ENCODE data around the gene IFRD2. TPM values are rescaled to one million over a fixed set of nuclear protein-coding genes. Genes with fewer than 3 reads are reported as not detected.
"Not testable (repeated sequence)": the region's sequence is repeated elsewhere in the genome, so short reads cannot be mapped to it uniquely, and the experiment has no call there.

Gene IFRD2
- total RNA-seq, 1 donor from 2014 or later, result 38.9 TPM

DNA sequence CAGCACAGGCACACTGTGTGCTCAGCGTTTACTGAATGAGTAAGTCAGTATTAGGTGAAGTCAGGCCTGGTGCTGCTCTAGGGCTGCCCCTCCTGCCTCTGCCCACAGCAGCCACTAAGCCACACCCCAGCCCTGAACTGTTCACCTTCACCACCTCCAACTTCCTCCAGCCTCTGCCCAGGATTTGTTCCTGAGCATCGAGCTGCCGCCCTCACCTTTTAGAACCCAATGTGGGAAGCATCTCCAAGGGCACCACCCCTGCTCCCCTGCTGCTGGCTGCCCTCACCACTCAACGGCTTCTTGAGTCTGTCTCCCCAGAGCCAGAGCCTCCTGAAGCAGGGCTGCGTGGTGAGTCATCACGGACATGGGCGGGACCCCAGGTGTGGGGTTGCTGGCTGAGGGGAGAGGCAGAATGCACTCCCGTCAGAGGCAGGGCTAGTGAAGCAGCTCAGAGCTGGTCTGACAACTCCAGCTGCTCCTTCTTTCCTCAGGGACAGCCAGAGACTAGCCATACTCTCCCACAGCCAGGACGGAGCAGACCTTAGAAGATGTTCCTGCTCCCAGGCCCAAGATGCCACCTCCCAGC lies 24.5 kb upstream of the IFRD2 start:
- Mint-ChIP-seq H3K36me3 (ENCODE audit: low read depth) (peaks cover 8% of the 10 kb centered on the region), H3K9me3 (ENCODE audit: low read depth) (no peaks in the 10 kb centered on the region), H3K27me3 (ENCODE audit: low read depth) (no peaks in the 10 kb centered on the region), H3K4me3 (ENCODE audit: unreplicated experiment) (no peak overlapping the region), H3K4me1 (ENCODE audit: low read depth) (peaks cover 38% of the 10 kb centered on the region), H3K27ac (ENCODE audit: unreplicated experiment) (no peak overlapping the region)
- DNase-seq (ENCODE audit: low spot score), result no peak
- TF ChIP-seq, protein P1, sequence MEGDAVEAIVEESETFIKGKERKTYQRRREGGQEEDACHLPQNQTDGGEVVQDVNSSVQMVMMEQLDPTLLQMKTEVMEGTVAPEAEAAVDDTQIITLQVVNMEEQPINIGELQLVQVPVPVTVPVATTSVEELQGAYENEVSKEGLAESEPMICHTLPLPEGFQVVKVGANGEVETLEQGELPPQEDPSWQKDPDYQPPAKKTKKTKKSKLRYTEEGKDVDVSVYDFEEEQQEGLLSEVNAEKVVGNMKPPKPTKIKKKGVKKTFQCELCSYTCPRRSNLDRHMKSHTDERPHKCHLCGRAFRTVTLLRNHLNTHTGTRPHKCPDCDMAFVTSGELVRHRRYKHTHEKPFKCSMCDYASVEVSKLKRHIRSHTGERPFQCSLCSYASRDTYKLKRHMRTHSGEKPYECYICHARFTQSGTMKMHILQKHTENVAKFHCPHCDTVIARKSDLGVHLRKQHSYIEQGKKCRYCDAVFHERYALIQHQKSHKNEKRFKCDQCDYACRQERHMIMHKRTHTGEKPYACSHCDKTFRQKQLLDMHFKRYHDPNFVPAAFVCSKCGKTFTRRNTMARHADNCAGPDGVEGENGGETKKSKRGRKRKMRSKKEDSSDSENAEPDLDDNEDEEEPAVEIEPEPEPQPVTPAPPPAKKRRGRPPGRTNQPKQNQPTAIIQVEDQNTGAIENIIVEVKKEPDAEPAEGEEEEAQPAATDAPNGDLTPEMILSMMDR (IDR thresholded peaks at IDR 0.05), result no peak

DNA sequence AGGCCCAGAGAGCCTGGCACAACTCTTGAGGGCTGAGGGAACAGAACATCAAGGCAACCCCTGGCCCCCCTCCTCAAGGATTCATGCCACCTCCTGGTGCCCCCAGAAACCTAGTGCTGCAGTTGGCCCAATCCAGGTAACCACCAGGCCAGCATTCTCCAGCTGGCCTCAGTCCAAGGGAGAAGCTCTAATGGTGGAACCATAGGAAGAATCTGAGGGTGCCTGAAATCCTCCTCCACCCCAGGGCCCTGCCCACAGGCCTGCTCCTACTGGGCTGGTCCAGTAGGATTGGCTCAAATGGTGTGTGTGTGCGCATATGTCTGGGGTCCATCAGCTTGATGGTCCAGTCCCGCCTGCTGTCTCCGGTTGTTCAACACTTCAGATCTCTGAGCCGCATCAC lies 22.6 kb upstream of the IFRD2 start:
- TF ChIP-seq, protein P1 (IDR thresholded peaks at IDR 0.05), result no peak
- Mint-ChIP-seq H3K36me3 (ENCODE audit: low read depth) (peaks cover 8% of the 10 kb centered on the region), H3K4me1 (ENCODE audit: low read depth) (peaks cover 29% of the 10 kb centered on the region), H3K27ac (ENCODE audit: unreplicated experiment) (no peak overlapping the region), H3K27me3 (ENCODE audit: low read depth) (no peaks in the 10 kb centered on the region), H3K4me3 (ENCODE audit: unreplicated experiment) (no peak overlapping the region), H3K9me3 (ENCODE audit: low read depth) (no peaks in the 10 kb centered on the region)
- DNase-seq (ENCODE audit: low spot score), result no peak

DNA sequence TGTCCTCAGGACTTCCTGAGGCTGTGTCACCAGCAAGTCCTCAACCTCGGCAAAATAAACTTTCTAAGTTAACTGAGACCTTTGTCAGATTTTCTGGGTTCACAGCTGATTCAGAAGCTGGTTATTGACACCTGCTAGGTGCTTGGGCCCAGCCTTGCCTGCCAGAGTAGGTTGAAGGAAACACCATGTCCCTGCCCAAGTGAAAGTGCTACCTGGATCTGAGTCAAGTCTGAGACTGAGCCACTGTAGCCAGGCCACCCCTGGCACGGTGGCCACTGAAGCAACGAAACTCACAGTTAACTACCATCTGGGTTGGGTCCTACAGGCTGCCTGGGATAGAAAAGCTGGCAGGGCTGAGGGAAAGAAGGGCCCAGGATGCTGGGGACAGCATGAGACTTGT lies 22.1 kb upstream of the IFRD2 start:
- TF ChIP-seq, protein P1 (IDR thresholded peaks at IDR 0.05), result no peak
- H3K36me3 Mint-ChIP-seq (ENCODE audit: low read depth), result peaks cover 8% of the 10 kb centered on the region
- no peak for DNase-seq (ENCODE audit: low spot score)
- H3K4me1 Mint-ChIP-seq (ENCODE audit: low read depth), result peaks cover 24% of the 10 kb centered on the region
- no peaks in the 10 kb centered on the region for H3K9me3 Mint-ChIP-seq (ENCODE audit: low read depth)
- no peak overlapping the region for H3K4me3 Mint-ChIP-seq (ENCODE audit: unreplicated experiment)
- no peak overlapping the region for H3K27ac Mint-ChIP-seq (ENCODE audit: unreplicated experiment)
- H3K27me3 Mint-ChIP-seq (ENCODE audit: low read depth), result no peaks in the 10 kb centered on the region

DNA sequence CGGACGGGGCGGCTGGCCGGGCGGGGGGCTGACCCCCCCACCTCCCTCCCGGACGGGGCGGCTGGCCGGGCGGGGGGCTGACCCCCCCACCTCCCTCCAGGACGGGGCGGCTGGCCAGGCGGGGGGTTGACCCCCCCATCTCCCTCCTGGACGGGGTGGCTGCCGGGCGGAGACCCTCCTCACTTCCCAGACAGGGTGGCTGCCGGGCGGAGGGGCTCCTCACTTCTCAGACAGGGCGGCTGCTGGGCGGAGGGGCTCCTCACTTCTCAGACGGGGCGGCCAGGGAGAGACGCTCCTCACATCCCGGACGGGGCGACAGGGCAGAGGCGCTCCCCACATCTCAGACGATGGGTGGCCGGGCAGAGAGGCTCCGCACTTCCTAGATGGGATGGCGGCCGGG lies 19.8 kb upstream of the IFRD2 start:
- DNase-seq (ENCODE audit: low spot score); H3K4me3 Mint-ChIP-seq (ENCODE audit: unreplicated experiment); H3K27me3 Mint-ChIP-seq (ENCODE audit: low read depth); H3K4me1 Mint-ChIP-seq (ENCODE audit: low read depth); H3K9me3 Mint-ChIP-seq (ENCODE audit: low read depth); H3K27ac Mint-ChIP-seq (ENCODE audit: unreplicated experiment); H3K36me3 Mint-ChIP-seq (ENCODE audit: low read depth): not testable (repeated sequence)

DNA sequence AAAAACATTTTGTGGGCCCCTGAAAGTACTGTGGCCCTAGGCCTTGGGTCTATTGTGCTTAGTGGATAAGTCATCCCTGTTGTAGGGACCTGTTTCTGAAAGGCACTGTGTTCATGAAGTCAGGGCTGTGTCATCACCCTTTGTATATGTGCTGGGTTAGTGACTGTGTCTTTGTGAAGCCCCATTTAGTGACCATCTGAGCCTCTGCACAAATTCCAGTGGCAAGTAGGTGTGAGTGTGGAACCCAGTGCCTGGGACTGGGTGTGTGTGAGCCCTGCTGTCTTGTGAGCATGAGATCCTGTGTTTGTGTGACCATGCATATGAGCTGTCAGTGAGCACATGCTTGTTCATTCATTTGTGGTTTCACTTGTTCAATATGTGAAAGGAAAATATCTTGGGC lies 12.4 kb upstream of the IFRD2 start:
- no peak overlapping the region for H3K27ac Mint-ChIP-seq (ENCODE audit: unreplicated experiment)
- no peaks in the 10 kb centered on the region for H3K27me3 Mint-ChIP-seq (ENCODE audit: low read depth)
- H3K36me3 Mint-ChIP-seq (ENCODE audit: low read depth), result no peaks in the 10 kb centered on the region
- no peak overlapping the region for H3K4me3 Mint-ChIP-seq (ENCODE audit: unreplicated experiment)
- TF ChIP-seq, protein P1 (IDR thresholded peaks at IDR 0.05), result no peak
- no peaks in the 10 kb centered on the region for H3K9me3 Mint-ChIP-seq (ENCODE audit: low read depth)
- DNase-seq (ENCODE audit: low spot score), result no peak
- H3K4me1 Mint-ChIP-seq (ENCODE audit: low read depth), result peaks cover 14% of the 10 kb centered on the region

Data from chondrocyte (in vitro differentiated cells).